Activated B cell treated with CpG ODN at 0.5 μM for 24 hours (primary cell): ENCODE measurements around the gene BST1. TPM values are rescaled to one million over a fixed set of nuclear protein-coding genes. Genes with fewer than 3 reads are reported as not detected.
"Not testable (repeated sequence)": the region's sequence is repeated elsewhere in the genome, so short reads cannot be mapped to it uniquely, and the experiment has no call there.

ENCODE experiments used
- ATAC-seq: fragments of 200-7000 bp; cut with Tn5 transposase; one replicate; pipeline ENCODE4 v1.10.0; 2021; ENCODE audit warnings: low read depth, mild to moderate bottlenecking, moderate library complexity
- CTCF ChIA-PET: fragments of 350-600 bp; sonication (Branson Sonifier 250); formaldehyde crosslinking; loops from one replicate; lab custom pipeline; 2021; ENCODE audit warnings: antibody characterized with exemption; lab: Charles Lee
- POLR2A ChIA-PET: fragments of 350-600 bp; sonication (Branson Sonifier 250); formaldehyde crosslinking; loops from one replicate; lab custom pipeline; 2021; ENCODE audit warnings: antibody characterized with exemption; lab: Charles Lee
- DNase-seq: peaks from one replicate; pipeline ENCODE4 v3.0.0; 2022
- H3K27ac Mint-ChIP-seq: one replicate; pipeline ENCODE4 v1.8.0; 2020; ENCODE audit warnings: mixed read lengths
- H3K27me3 Mint-ChIP-seq: one replicate; pipeline ENCODE4 v1.8.0; 2021; ENCODE audit warnings: mixed read lengths
- H3K36me3 Mint-ChIP-seq: one replicate; pipeline ENCODE4 v1.8.0; 2021; ENCODE audit warnings: low read depth, mixed read lengths
- H3K4me1 Mint-ChIP-seq: one replicate; pipeline ENCODE4 v1.8.0; 2021; ENCODE audit warnings: mixed read lengths
- H3K4me3 Mint-ChIP-seq: one replicate; pipeline ENCODE4 v1.8.0; 2020; ENCODE audit warnings: mild to moderate bottlenecking, mixed read lengths
- H3K9me3 Mint-ChIP-seq: one replicate; pipeline ENCODE4 v1.8.0; 2020; ENCODE audit warnings: mixed read lengths
- intact Hi-C: fragments of 100-400 bp; cut with micrococcal nuclease; formaldehyde crosslinking; loops from one replicate; pipeline ENCODE4 v1.15.1; 2024
- total RNA-seq: library from RNA; stranded (reverse); gene quantifications from 2 replicates; pipeline ENCODE4 v1.2.3, GENCODE V29; 2022
- TF ChIP-seq, protein P1 (sequence below): fragments of 200-600 bp; IDR thresholded peaks from one replicate; pipeline ENCODE4 v1.8.0; 2022; ENCODE audit warnings: antibody characterized with exemption, mild to moderate bottlenecking

Gene BST1
- total RNA-seq, 1 donor from 2014 or later = 0.49 TPM

GRCh38 chr4:15758294-15758693, 55.4 kb downstream of the BST1 start:
- intact Hi-C loops = no loop called here
- TF ChIP-seq, protein P1, sequence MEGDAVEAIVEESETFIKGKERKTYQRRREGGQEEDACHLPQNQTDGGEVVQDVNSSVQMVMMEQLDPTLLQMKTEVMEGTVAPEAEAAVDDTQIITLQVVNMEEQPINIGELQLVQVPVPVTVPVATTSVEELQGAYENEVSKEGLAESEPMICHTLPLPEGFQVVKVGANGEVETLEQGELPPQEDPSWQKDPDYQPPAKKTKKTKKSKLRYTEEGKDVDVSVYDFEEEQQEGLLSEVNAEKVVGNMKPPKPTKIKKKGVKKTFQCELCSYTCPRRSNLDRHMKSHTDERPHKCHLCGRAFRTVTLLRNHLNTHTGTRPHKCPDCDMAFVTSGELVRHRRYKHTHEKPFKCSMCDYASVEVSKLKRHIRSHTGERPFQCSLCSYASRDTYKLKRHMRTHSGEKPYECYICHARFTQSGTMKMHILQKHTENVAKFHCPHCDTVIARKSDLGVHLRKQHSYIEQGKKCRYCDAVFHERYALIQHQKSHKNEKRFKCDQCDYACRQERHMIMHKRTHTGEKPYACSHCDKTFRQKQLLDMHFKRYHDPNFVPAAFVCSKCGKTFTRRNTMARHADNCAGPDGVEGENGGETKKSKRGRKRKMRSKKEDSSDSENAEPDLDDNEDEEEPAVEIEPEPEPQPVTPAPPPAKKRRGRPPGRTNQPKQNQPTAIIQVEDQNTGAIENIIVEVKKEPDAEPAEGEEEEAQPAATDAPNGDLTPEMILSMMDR = no peak
- ATAC-seq = no peak
- Mint-ChIP-seq H3K4me3 (no peak overlapping the region), H3K9me3 (no peaks in the 10 kb centered on the region), H3K4me1 (peaks cover 34% of the 10 kb centered on the region), H3K36me3 (no peaks in the 10 kb centered on the region), H3K27me3 (no peaks in the 10 kb centered on the region), H3K27ac (no peak overlapping the region)
- DNase-seq = no peak
- POLR2A ChIA-PET = no interaction called here
- CTCF ChIA-PET = interaction anchor here (3.5 kb wide), 1 partner anchor 47 kb away, joined by 15 read pairs; no protein-coding TSS in a partner anchor

GRCh38 chr4:15762460-15762859, 59.6 kb downstream of the BST1 start:
- ATAC-seq, H3K36me3 Mint-ChIP-seq, POLR2A ChIA-PET, H3K27me3 Mint-ChIP-seq, CTCF ChIA-PET, H3K4me3 Mint-ChIP-seq, H3K27ac Mint-ChIP-seq, DNase-seq, intact Hi-C loops, H3K9me3 Mint-ChIP-seq: not testable (repeated sequence)
- H3K4me1 Mint-ChIP-seq = peaks cover 17% of the 10 kb centered on the region

DNA sequence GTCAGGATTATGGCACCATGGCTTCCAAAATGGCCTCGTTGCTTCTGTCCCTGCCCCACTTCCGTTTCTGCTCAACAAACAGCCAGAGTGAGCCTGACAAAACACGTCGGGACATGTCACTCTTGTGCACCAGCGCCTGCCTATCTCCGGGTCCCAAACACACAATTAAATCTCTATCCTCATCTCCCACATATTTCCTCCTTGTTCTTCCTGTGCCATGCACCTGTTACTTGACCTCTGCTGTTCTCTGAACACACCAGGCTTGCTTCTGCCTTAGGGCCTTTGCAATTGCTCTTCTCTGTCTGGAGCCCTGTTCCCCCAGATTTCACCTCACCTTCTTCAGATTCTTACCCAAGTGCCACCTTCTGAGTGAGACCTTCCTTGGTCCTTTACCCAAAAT, 62.5 kb downstream of the BST1 start:
- H3K27ac Mint-ChIP-seq = no peak overlapping the region
- ChIA-PET CTCF (no interaction called here), POLR2A (no interaction called here)
- no peaks in the 10 kb centered on the region for H3K9me3 Mint-ChIP-seq
- no peaks in the 10 kb centered on the region for H3K27me3 Mint-ChIP-seq
- no peak for DNase-seq
- no peaks in the 10 kb centered on the region for H3K36me3 Mint-ChIP-seq
- intact Hi-C loops = no loop called here
- no peak for ATAC-seq
- H3K4me1 Mint-ChIP-seq = peaks cover 17% of the 10 kb centered on the region
- H3K4me3 Mint-ChIP-seq = no peak overlapping the region
- TF ChIP-seq, protein P1 = no peak

- intact Hi-C loops = no loop called here
- CTCF ChIA-PET = interaction anchor here (0.7 kb wide), 1 partner anchor 433 kb away, joined by 3 read pairs; no protein-coding TSS in a partner anchor
- H3K9me3 Mint-ChIP-seq = no peaks in the 10 kb centered on the region
- no peak overlapping the region for H3K27ac Mint-ChIP-seq
- peaks cover 17% of the 10 kb centered on the region for H3K4me1 Mint-ChIP-seq
- no peak overlapping the region for H3K4me3 Mint-ChIP-seq
- no peaks in the 10 kb centered on the region for H3K36me3 Mint-ChIP-seq
- DNase-seq (no peak), ATAC-seq (no peak)
- POLR2A ChIA-PET = no interaction called here
- TF ChIP-seq, protein P1 = no peak
- no peaks in the 10 kb centered on the region for H3K27me3 Mint-ChIP-seq
These were observed 63.2 kb downstream of the BST1 start for GRCh38 chr4:15765910-15766697.

GRCh38 chr4:15766821-15767220, 64.0 kb downstream of the BST1 start:
- no peaks in the 10 kb centered on the region for H3K27me3 Mint-ChIP-seq
- no peak for DNase-seq
- ChIA-PET CTCF (interaction anchor here (0.7 to 1.2 kb wide), 2 partner anchors 16 to 432 kb away, joined by 3 read pairs; no protein-coding TSS in a partner anchor), POLR2A (interaction anchor here (0.6 kb wide), 1 partner anchor 477 kb away, joined by 5 read pairs; no protein-coding TSS in a partner anchor)
- TF ChIP-seq, protein P1 = no peak
- H3K4me3 Mint-ChIP-seq = no peak overlapping the region
- H3K9me3 Mint-ChIP-seq = no peaks in the 10 kb centered on the region
- H3K36me3 Mint-ChIP-seq = no peaks in the 10 kb centered on the region
- no peak overlapping the region for H3K27ac Mint-ChIP-seq
- intact Hi-C loops = no loop called here
- H3K4me1 Mint-ChIP-seq = peaks cover 22% of the 10 kb centered on the region
- ATAC-seq = no peak
